Smooth muscle cell of the brain vasculature (primary cell): Measurements from ENCODE around the gene PCDHB16.

Source experiments
- DNase-seq: peaks from one replicate; pipeline ENCODE4 v3.0.0-alpha.2; 2012; ENCODE audit warnings: low read depth, low spot score

The PCDHB16 gene

DNA sequence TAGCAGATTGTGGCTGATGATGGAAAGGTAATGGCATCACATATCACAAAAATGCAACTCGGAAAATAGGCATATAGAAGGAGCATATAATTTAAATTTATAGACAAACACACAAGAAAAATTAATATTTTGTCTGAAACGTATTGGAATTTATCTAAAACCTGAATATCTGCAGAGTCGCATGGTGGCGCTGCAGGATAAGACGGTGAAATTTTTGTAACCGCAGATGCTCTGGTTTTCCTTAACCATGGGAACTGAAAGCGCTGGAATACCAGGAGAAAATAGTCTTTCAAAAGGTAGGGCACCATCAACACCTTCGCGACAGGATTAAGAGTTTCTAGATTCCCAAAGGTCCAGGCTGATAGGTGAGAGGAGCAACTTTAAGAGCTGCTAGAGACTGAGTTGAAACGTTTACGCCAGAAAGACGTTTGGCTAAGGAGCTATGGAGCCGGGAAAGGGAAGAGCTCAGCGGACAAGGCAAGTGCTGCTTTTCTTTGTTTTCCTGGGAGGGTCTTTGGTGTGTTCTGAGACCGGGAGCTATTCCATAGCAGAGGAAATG, 52.0 kb downstream of the PCDHB16 start:
- no peak for DNase-seq
